GM12878 (cell line): ENCODE results near the gene FOXA2. TPM values are rescaled to one million over a fixed set of nuclear protein-coding genes. Genes with fewer than 3 reads are reported as not detected.

Experiments
- ATAC-seq: fragments of 200-7000 bp; cut with Tn5 transposase; 3 replicates; pipeline ENCODE4 v1.9.1; 2020; ENCODE audit warnings: mild to moderate bottlenecking, moderate library complexity
- BruUV-seq: library from RNA; stranded (reverse); fragments of 400-500 nt; replicated peaks from 2 replicates; lab custom pipeline; 2021; lab: Mats Ljungman, UMichigan
- CTCF ChIA-PET: fragments of 300-600 bp; sonication (Branson Sonifier 250); formaldehyde crosslinking; extraction: SDS; loops from one replicate; lab custom pipeline; 2021; ENCODE audit warnings: inconsistent platforms; lab: Yijun Ruan, JAX
- POLR2A ChIA-PET: fragments of 350-600 bp; formaldehyde crosslinking; extraction: SDS; loops from one replicate; lab custom pipeline; 2021; ENCODE audit warnings: inconsistent platforms; lab: Charles Lee
- RAD21 ChIA-PET: fragments of 300-600 bp; sonication (Branson Sonifier 250); formaldehyde crosslinking; loops from one replicate; lab custom pipeline; 2023; ENCODE audit warnings: antibody characterized with exemption; ENCODE audit not compliant: unreplicated experiment; lab: Charles Lee
- SMC1A ChIA-PET: fragments of 300-600 bp; sonication (Branson Sonifier 250); formaldehyde crosslinking; loops from one replicate; lab custom pipeline; 2023; ENCODE audit not compliant: unreplicated experiment, uncharacterized antibody; lab: Charles Lee
- DNase-seq: peaks from one replicate; pipeline ENCODE4 v3.0.0-alpha.2; 2011; ENCODE audit warnings: low read depth, low spot score
- FAIRE-seq: peaks from 3 replicates; lab custom pipeline; 2011; peaks lifted over from hg19 to GRCh38; lab: Jason Lieb, UNC
- H2AFZ ChIP-seq: 2 replicates; pipeline ENCODE4 v1.6.0; 2011; ENCODE audit warnings: low read depth, low read length, control low read depth; ENCODE audit not compliant: control insufficient read depth
- H3K27ac ChIP-seq: 2 replicates; pipeline ENCODE4 v1.5.1; 2011; ENCODE audit warnings: control low read depth; ENCODE audit not compliant: control insufficient read depth, insufficient read depth
- H3K27me3 ChIP-seq, 2 experiments: replicated peaks in 1 of 2; 2 replicates each; pipeline versions ENCODE4 v1.6.0 to v1.6.1; 2011; ENCODE audit warnings: low read length in 1 of 2; ENCODE audit not compliant: control insufficient read depth in 2 of 2, insufficient read depth in 2 of 2
- H3K36me3 ChIP-seq, 2 experiments: 2 replicates each; pipeline ENCODE4 v1.5.1; 2011; ENCODE audit warnings: low read length in 1 of 2; ENCODE audit not compliant: control insufficient read depth in 2 of 2, insufficient read depth in 2 of 2
- H3K4me1 ChIP-seq: 2 replicates; pipeline ENCODE4 v1.6.1; 2011; ENCODE audit warnings: mild to moderate bottlenecking, low read length, moderate library complexity, mixed read lengths; ENCODE audit not compliant: control insufficient read depth, insufficient read depth
- H3K4me2 ChIP-seq: 2 replicates; pipeline ENCODE4 v1.6.0; 2011; ENCODE audit warnings: control low read depth; ENCODE audit not compliant: control insufficient read depth, insufficient read depth
- H3K4me3 ChIP-seq: fragments of 200-600 bp; sonication (generic); 2 replicates; pipeline ENCODE4 v1.5.1; 2016
- H3K79me2 ChIP-seq: 2 replicates; pipeline ENCODE4 v1.6.0; 2011; ENCODE audit warnings: low read length; ENCODE audit not compliant: control insufficient read depth, insufficient read depth
- H3K9ac ChIP-seq: 2 replicates; pipeline ENCODE4 v1.8.0; 2011; ENCODE audit warnings: low read length, control low read depth, mixed read lengths; ENCODE audit not compliant: control insufficient read depth, insufficient read depth
- H3K9me3 ChIP-seq: replicated peaks from 3 replicates; pipeline ENCODE4 v1.5.1; 2011; ENCODE audit warnings: mild to moderate bottlenecking, low read length; ENCODE audit not compliant: control insufficient read depth, insufficient read depth
- H4K20me1 ChIP-seq: 2 replicates; pipeline ENCODE4 v1.6.0; 2011; ENCODE audit not compliant: control insufficient read depth, insufficient read depth
- E4F1 ChIP-seq: fragments of 450-650 bp; IDR thresholded peaks from 2 replicates; pipeline ENCODE4 v1.6.1; 2018; ENCODE audit warnings: borderline replicate concordance, mild to moderate bottlenecking; ENCODE audit not compliant: partially characterized antibody
- GABPA ChIP-seq: IDR thresholded peaks from 2 replicates; pipeline ENCODE4 v1.6.1; 2014; ENCODE audit warnings: antibody characterized with exemption, low read depth, mild to moderate bottlenecking, inconsistent platforms
- HDGF ChIP-seq: fragments of 450-650 bp; IDR thresholded peaks from 2 replicates; pipeline ENCODE4 v1.6.1; 2016; ENCODE audit warnings: antibody characterized with exemption
- LARP7 ChIP-seq: fragments of 450-650 bp; IDR thresholded peaks from 2 replicates; pipeline ENCODE4 v1.6.1; 2017; ENCODE audit warnings: mild to moderate bottlenecking
- NBN ChIP-seq: fragments of 450-650 bp; IDR thresholded peaks from 2 replicates; pipeline ENCODE4 v1.6.1; 2016
- NFXL1 ChIP-seq: fragments of 450-650 bp; IDR thresholded peaks from 2 replicates; pipeline ENCODE4 v1.6.1; 2017; ENCODE audit warnings: antibody characterized with exemption, mild to moderate bottlenecking, borderline replicate concordance
- NKRF ChIP-seq: fragments of 450-650 bp; conservative IDR thresholded peaks from 2 replicates; pipeline ENCODE4 v1.6.1; 2017; ENCODE audit warnings: mild to moderate bottlenecking, moderate library complexity
- PML ChIP-seq: IDR thresholded peaks from 2 replicates; pipeline ENCODE4 v1.6.1; 2012; ENCODE audit warnings: low read length, inconsistent platforms
- POLR2AphosphoS2 ChIP-seq: IDR thresholded peaks from 2 replicates; pipeline ENCODE4 v1.6.1; 2011; ENCODE audit warnings: low read depth, mild to moderate bottlenecking, low read length, improper control_type of control experiment, moderate library complexity
- POLR2AphosphoS5 ChIP-seq: IDR thresholded peaks from 2 replicates; pipeline ENCODE4 v1.6.1; 2011; ENCODE audit warnings: mild to moderate bottlenecking, low read length, inconsistent platforms
- PRDM15 ChIP-seq: fragments of 450-650 bp; formaldehyde crosslinking; IDR thresholded peaks from 2 replicates; pipeline ENCODE4 v1.4.0; 2020; ENCODE audit warnings: mild to moderate bottlenecking, moderate library complexity
- YBX1 ChIP-seq: fragments of 450-650 bp; IDR thresholded peaks from 2 replicates; pipeline ENCODE4 v1.6.1; 2016; ENCODE audit warnings: antibody characterized with exemption
- ZNF207 ChIP-seq: fragments of 450-650 bp; IDR thresholded peaks from 2 replicates; pipeline ENCODE4 v1.6.1; 2014; ENCODE audit warnings: antibody characterized with exemption, mild to moderate bottlenecking, borderline replicate concordance
- WGBS: methylation state at CpG from one replicate; pipeline ENCODE4 v1.1.6; 2016; ENCODE audit warnings: low lambda C conversion rate; ENCODE audit not compliant: insufficient replicate concordance, insufficient coverage; ENCODE audit errors: missing lambda C conversion rate; 5-methylcytosine and 5-hydroxymethylcytosine counted together
- in situ Hi-C: fragments of 300-500 bp; cut with MboI; formaldehyde crosslinking; loops from 9 replicates; pipeline ENCODE4 v1.14.3; 2018; ENCODE audit warnings: mixed read lengths
- intact Hi-C: fragments of 100-400 bp; cut with micrococcal nuclease; formaldehyde crosslinking; loops from one replicate; pipeline ENCODE4 v1.14.2; 2022; ENCODE audit not compliant: unreplicated experiment
- polyA plus RNA-seq, 11 experiments: library from polyadenylated mRNA; depleted of rRNA in 4 of 11; unstranded in 6 of 11; stranded (reverse) in 5 of 11; fragments of >200 nt; fragmentation: Nextera tagmentation in 4 of 11; fragmentation: Illumina TruSeq in 1 of 11; extraction: Ambion mirVana in 4 of 11; extraction: Trizol in 1 of 11; gene quantifications; 1 replicate in 1 of 11; 2 replicates in 10 of 11; pipeline versions ENCODE4 v1.2.1 to v1.2.3, GENCODE V29; 2011 to 2016; ENCODE audit warnings: inconsistent platforms in 2 of 11, missing spikeins in 2 of 11, low read depth in 1 of 11
- total RNA-seq, 4 experiments: library from RNA; depleted of rRNA in 3 of 4; stranded (reverse); fragments of >200 nt in 3 of 4; fragmentation: Illumina TruSeq in 1 of 4; extraction: Trizol in 1 of 4; gene quantifications; 2 replicates each; pipeline versions ENCODE4 v1.2.1 to v1.2.3, GENCODE V29; 2013 to 2021
- TF ChIP-seq, protein P1 (sequence below): fragments of 450-650 bp; IDR thresholded peaks from 2 replicates; pipeline ENCODE4 v1.6.1; 2016; ENCODE audit warnings: mild to moderate bottlenecking

The FOXA2 gene
- total and polyA plus RNA-seq, 10 of the 15 experiments (the other 5 are each of a cell fraction or from before 2014, with no cell fraction given): not detected

DNA sequence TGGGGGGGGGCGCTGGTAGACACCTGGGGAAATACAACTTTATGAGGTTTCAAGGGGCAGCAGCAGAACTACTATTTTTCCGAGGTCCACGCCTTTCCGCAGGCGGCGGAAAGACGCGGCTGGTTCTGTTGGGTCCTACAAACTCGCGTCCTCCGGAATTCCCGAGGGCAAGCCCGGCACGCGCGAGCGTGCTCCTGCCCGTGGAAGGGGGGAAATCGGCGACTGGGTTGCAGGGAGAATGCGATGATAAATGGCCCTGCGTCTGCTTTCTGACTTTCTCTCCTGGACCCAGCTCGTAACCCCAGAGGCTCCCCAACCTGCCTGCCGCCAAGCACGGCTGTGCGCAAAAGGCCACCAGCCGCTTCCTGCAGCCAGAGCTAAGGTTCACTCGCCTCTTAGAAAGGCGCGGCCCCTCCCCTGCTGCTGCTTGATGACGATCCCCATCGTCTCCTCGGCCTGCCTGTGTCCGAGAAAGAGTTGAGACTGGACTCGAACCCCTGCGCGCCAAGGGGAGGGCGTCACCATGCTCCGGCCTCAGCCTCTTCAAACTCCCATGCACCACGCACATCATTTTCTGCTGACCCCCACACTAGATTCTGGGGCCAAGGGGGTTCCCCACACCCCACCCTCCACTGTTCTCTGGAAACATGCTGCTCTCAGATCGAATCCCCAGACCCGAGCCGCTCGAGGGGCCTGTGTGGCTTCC, 6.7 kb downstream of the FOXA2 start:
- Histone ChIP-seq H3K27me3 (peaks cover 0 to 12% of the 10 kb centered on the region in 2 experiments; a peak in 3 of 4 replicates), H3K4me1 (peaks cover 17% of the 10 kb centered on the region), H3K4me3 (no peak overlapping the region), H3K27ac (no peak overlapping the region), H3K9ac (no peak overlapping the region), H3K79me2 (no peaks in the 10 kb centered on the region), H3K4me2 (no peak overlapping the region), H4K20me1 (no peaks in the 10 kb centered on the region), H2AFZ (no peak overlapping the region), H3K9me3 (peaks cover 3% of the 10 kb centered on the region; the same call in 1 of the 3 replicates), H3K36me3 (no peaks in the 10 kb centered on the region)
- ChIA-PET RAD21 (no interaction called here), POLR2A (no interaction called here), SMC1A (no interaction called here), CTCF (interaction anchor here (1.4 kb wide), 1 partner anchor 9 kb away, joined by 3 read pairs; no protein-coding TSS in a partner anchor)
- BruUV-seq: no TSS peak
- 53% methylated on average over 27 of the region's 44 CpGs for WGBS
- intact Hi-C loops: no loop called here
- ATAC-seq (no peak), DNase-seq (no peak), FAIRE-seq (no peak)
- in situ Hi-C loops: no loop called here
- TF ChIP-seq POLR2AphosphoS5 (no peak), GABPA (no peak), PRDM15 (CRISPR knock-in tag) (no peak), NBN (no peak), POLR2AphosphoS2 (no peak), E4F1 (no peak), PML (no peak), YBX1 (no peak), ZNF207 (no peak), NKRF (no peak), LARP7 (no peak), NFXL1 (no peak), HDGF (no peak)
- TF ChIP-seq, protein P1, sequence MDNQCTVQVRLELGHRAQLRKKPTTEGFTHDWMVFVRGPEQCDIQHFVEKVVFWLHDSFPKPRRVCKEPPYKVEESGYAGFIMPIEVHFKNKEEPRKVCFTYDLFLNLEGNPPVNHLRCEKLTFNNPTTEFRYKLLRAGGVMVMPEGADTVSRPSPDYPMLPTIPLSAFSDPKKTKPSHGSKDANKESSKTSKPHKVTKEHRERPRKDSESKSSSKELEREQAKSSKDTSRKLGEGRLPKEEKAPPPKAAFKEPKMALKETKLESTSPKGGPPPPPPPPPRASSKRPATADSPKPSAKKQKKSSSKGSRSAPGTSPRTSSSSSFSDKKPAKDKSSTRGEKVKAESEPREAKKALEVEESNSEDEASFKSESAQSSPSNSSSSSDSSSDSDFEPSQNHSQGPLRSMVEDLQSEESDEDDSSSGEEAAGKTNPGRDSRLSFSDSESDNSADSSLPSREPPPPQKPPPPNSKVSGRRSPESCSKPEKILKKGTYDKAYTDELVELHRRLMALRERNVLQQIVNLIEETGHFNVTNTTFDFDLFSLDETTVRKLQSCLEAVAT: no peak
